NCI-H748 treated with DMSO at 0.1 percent for 48 hours (cell line): Measurements from ENCODE around the gene ARSJ.

Source experiments
- DNase-seq: peaks from one replicate; lab custom pipeline; 2025; lab: John Stamatoyannopoulos, UW

ARSJ gene

GRCh38 chr4:113987382-113987941 is 8.0 kb upstream of the ARSJ start:
- no peak for DNase-seq

GRCh38 chr4:113982181-113982580 is 2.7 kb upstream of the ARSJ start:
- DNase-seq, result no peak

DNA sequence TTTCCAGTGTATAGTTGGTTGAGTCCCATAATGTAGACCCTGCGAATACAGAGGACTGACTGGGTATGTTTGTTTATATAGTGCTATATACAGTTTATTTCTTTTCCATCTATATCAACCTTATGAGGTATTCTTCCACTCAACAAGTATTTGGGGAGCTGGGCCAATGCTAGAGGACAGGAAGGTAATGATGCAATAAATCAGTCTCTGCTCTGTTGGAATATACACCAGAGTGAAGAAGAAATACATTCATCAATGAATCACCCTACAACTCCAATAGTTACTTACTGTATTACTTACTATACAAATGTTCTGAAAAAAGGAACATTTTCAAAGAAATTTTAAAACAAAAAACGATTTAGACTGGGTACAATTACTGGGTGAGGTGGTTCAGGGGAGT is 2.1 kb upstream of the ARSJ start:
- DNase-seq, result no peak

GRCh38 chr4:113979905-113980615 is 613 bp upstream of the ARSJ start:
- DNase-seq, result no peak

DNA sequence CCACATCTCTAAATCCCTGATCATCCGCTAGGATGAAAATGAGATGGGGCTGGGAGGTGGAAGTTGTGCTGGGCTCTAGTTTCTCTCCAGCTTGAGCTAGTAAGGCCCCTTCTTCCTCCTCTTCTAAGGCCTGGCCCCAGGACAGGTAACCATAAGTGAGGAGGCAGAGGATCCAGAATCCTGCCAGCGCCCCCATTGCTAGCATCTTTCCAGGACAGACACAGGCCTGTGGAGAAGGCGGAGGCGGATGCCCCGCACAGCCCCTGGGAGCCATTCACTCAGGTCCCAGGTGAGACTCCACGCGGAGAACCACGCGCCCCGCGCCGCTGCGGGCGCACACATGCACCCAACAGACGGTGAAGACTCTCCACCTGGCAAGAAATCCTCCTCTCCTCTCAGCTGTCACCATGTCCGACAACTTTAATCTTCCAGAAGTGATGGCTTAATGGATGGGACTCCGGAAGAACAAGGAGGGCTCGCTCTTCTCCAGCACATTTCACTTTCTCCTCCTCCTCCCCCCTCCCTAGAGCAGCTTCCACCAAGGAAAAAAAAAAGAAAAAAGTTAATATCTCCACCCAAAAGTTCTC is 793 bp downstream of the ARSJ start:
- no peak for DNase-seq

DNA sequence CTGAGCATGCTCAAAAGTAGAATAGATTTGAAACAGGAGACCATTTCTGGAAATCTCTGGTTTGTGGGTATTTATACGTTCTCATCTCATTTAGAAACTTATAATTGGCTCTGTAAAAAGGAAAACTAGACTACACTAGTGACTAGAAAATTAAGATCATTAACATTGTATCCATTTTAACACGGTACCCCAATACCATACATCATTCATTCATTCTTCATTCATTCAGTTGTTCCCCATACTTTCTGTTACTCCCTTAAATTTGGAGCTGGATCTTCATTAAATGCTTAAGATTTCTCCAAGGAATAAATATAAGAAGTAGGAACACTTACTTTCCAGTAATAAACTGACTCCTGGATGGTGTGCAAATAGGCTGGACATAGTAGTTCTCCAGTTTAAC is 1.3 kb downstream of the ARSJ start:
- no peak for DNase-seq

DNA sequence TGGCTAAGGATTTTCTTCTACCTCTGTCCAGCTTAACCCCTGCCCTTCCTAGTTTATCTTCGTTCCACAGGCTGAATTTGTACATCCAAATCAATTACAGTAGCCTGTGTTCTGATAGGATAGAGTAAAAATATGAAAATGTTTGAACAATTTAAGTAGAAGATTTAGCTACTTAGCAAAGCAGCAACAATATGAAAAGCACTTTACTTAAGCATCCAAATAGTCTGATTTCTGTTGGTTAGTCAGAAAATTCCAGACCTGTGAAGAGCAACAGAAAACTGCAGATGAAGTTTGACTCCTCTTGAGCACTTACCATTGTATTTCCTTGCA is 2.0 kb downstream of the ARSJ start:
- DNase-seq, result no peak

- no peak for DNase-seq
Measured at GRCh38 chr4:113976741-113977525, 2.5 kb downstream of the ARSJ start.

DNA sequence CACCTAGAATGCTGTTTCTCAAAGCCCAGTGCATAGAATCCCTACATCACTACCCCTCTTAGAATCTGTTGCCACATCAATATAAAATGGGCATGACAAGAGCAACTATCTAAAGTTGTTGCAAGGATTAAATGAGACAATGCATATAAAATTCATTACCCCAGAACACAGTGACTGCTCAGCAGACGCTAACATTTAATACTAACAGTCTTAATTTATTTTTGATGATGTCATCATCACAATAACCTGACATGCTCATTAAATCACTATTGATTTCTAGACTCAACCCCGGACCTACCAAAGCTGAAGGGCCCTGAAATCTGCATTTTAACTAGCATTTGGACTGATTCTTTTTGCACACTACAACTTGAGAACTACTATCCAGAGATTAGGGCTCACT is 3.9 kb downstream of the ARSJ start:
- peak; percentile 13 for DNase-seq

- DNase-seq, result no peak
Measured at GRCh38 chr4:113974467-113974866, 5.0 kb downstream of the ARSJ start.

DNA sequence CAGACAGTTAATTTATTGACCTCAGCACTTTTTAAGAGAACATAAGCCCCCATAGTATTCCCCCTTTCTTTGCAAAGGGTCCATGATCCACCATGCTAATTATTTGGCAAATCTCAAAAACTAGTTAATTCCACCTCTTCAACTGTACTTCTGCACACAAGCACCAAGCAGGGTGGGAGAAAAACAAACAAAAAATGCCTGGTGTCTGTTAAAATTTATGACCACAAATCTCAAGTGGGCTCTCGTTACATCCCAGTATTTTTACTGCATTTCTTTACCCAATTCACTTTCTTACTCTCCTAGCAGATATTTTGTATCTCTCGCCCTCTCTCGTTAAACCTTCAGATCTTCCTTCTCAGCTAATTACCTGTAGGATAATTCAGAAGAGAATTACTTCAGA is 6.1 kb downstream of the ARSJ start:
- DNase-seq, result peak; percentile 35

DNA sequence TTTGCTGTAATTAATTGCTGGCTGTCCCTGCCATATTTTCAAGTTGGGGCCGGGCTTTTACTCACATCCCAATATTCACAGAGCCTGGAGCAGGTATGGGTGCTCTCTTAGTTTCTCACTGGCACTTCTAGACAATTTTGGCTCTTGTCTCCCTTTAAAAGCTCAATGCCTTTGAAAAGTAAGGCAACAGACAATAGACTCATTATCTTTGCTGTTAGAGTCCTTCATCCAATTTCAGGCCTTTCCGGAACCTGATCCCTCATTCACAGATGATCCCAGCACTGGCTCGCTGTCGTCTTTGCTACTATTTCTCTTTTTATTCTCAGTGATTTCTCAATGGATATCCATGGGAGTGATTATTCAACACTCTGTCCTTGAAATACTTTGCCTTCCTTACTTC is 6.7 kb downstream of the ARSJ start:
- no peak for DNase-seq

GRCh38 chr4:113971706-113972360 is 7.6 kb downstream of the ARSJ start:
- DNase-seq, result no peak

GRCh38 chr4:113969709-113970334 is 9.6 kb downstream of the ARSJ start:
- no peak for DNase-seq

GRCh38 chr4:113968473-113968872 is 11.0 kb downstream of the ARSJ start:
- DNase-seq, result no peak

- DNase-seq, result no peak
Measured at GRCh38 chr4:113967687-113968086, 11.8 kb downstream of the ARSJ start.

DNA sequence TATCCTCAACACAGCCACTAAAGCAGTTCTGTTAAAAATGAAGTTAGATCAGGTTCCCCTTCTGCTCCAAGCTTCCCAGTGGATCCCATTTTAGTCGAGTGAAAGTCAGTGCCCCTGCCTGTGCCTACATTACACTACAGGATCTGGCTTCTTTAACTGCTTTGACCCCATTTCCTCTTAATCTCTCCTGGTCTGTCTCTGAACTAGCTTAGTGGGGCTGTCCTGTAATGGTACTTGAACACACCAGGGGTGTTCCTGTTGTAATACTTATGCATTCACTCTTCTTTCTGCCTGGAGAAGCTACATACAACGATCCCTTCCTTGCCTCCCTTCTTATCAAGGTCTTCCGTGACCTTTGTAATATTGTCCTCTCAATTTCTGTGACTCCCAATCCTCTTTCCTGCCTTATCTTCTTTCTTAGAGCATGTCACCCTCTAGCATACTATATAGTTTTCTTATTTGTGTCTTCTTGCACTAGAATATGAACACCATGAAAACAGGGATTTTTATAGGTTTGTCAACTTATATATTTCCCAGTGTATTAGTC is 16.7 kb downstream of the ARSJ start:
- no peak for DNase-seq

GRCh38 chr4:113962016-113962347 is 17.5 kb downstream of the ARSJ start:
- DNase-seq, result no peak

DNA sequence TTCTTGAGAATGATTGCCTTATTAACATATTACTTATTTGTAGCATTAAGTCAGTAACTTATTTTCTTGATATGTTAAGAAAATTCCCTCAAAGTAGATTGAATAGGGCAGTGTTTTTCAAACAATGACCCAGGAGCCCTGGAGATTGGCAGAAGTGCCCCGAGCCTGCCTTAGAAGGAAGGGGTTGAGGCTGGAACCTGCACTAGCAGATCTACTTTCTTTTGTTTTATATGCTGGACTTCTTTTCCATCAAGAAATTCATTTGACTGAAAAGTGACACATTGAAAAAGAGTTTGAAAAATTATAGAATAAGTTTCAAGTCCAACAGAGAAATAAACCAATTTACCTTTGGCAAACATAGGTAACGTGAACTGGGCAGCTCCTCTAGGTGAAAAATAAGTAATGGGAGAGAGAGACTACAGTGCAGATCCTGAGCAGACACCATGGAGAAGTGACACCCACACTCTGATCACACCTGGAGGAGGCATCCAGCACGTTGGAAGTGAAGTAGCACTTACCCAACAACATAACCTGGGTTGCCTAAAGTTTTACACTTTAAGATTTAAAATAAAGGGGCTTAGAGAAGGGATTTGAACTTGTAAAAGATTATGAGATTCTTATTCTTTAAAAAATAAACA is 18.6 kb downstream of the ARSJ start:
- peak; percentile 29 for DNase-seq

- DNase-seq, result no peak
Measured at GRCh38 chr4:113959539-113959937, 19.9 kb downstream of the ARSJ start.

GRCh38 chr4:113958766-113959538 is 20.5 kb downstream of the ARSJ start:
- DNase-seq, result peak; percentile 69
